H1 (cell line): ENCODE results near the gene MYH3. TPM values are rescaled to one million over a fixed set of nuclear protein-coding genes. Genes with fewer than 3 reads are reported as not detected.

Experiments
- BACH1 ChIP-seq: IDR thresholded peaks from 2 replicates; pipeline ENCODE4 v1.6.1; 2012; ENCODE audit warnings: low read length, improper control_type of control experiment
- EP300 ChIP-seq, 2 experiments: IDR thresholded peaks; 1 replicate in 1 of 2; 2 replicates in 1 of 2; pipeline ENCODE4 v1.6.1; 2011 to 2012; ENCODE audit warnings: low read depth in 2 of 2, low read length in 2 of 2, mild to moderate bottlenecking in 2 of 2, borderline replicate concordance in 1 of 2, inconsistent platforms in 1 of 2, moderate library complexity in 1 of 2
- FOSL1 ChIP-seq: IDR thresholded peaks from 2 replicates; pipeline ENCODE4 v1.6.1; 2011; ENCODE audit warnings: mild to moderate bottlenecking, low read depth, low read length, moderate library complexity; ENCODE audit not compliant: insufficient read depth
- HDAC6 ChIP-seq: IDR thresholded peaks from one replicate; pipeline ENCODE4 v1.7.1; 2012; ENCODE audit warnings: low read depth, mild to moderate bottlenecking, inconsistent platforms, low read length, moderate library complexity
- KDM4A ChIP-seq: IDR thresholded peaks from one replicate; pipeline ENCODE4 v1.7.1; 2012; ENCODE audit warnings: low read depth, mild to moderate bottlenecking, moderate library complexity, low read length, inconsistent platforms; ENCODE audit not compliant: severe bottlenecking
- KDM5A ChIP-seq: fragments of 200-600 bp; IDR thresholded peaks from 2 replicates; pipeline ENCODE4 v1.7.1; 2012; ENCODE audit warnings: mild to moderate bottlenecking, low read length, inconsistent platforms, mixed read lengths
- MAFK ChIP-seq: IDR thresholded peaks from 2 replicates; pipeline ENCODE4 v1.6.1; 2012; ENCODE audit warnings: low read depth, mild to moderate bottlenecking, improper control_type of control experiment, low read length
- NRF1 ChIP-seq: IDR thresholded peaks from 2 replicates; pipeline ENCODE4 v1.6.1; 2011; ENCODE audit warnings: mild to moderate bottlenecking, low read depth, low read length, improper control_type of control experiment
- RXRA ChIP-seq: IDR thresholded peaks from 2 replicates; pipeline ENCODE4 v1.6.1; 2011; ENCODE audit warnings: low read depth, mild to moderate bottlenecking, low read length, moderate library complexity; ENCODE audit not compliant: insufficient read depth
- SP2 ChIP-seq: IDR thresholded peaks from 2 replicates; pipeline ENCODE4 v1.6.1; 2012; ENCODE audit warnings: mild to moderate bottlenecking, low read length, inconsistent platforms
- TAF1 ChIP-seq: IDR thresholded peaks from 2 replicates; pipeline ENCODE4 v1.6.1; 2011; ENCODE audit warnings: mild to moderate bottlenecking, low read depth, low read length
- TEAD4 ChIP-seq: IDR thresholded peaks from 2 replicates; pipeline ENCODE4 v1.6.1; 2012; ENCODE audit warnings: low read depth, low read length, inconsistent platforms, mixed read lengths
- polyA plus RNA-seq, 7 experiments: library from polyadenylated mRNA; depleted of rRNA in 3 of 7; stranded (reverse) in 5 of 7; unstranded in 2 of 7; fragments of >200 nt in 5 of 7; fragments of 200-250 nt in 2 of 7; gene quantifications; 1 replicate in 5 of 7; 2 replicates in 1 of 7; 4 replicates in 1 of 7; pipeline versions ENCODE4 v1.2.1 to v1.2.3, GENCODE V29; 2011 to 2013; ENCODE audit warnings: missing spikeins in 2 of 7, mixed read lengths in 2 of 7
- total RNA-seq: library from RNA; stranded (reverse); fragmentation: NEBNext Ultra II Directional; extraction: Animal tissue kit (Norgen Biotek cat#: 25700); gene quantifications from 2 replicates; pipeline ENCODE4 v1.2.1, GENCODE V29; 2021
- TF ChIP-seq, protein P1 (sequence below): fragments of 300-600 bp; sonication (generic); IDR thresholded peaks from 2 replicates; pipeline ENCODE4 v1.7.1; 2012; ENCODE audit warnings: low read length, moderate library complexity, mild to moderate bottlenecking, inconsistent platforms; ENCODE audit not compliant: insufficient replicate concordance

Gene MYH3
- total and polyA plus RNA-seq, 2 of the 8 experiments (the other 6 are each of a cell fraction or from before 2014, with no cell fraction given): 0.65 to 1.8 TPM

DNA sequence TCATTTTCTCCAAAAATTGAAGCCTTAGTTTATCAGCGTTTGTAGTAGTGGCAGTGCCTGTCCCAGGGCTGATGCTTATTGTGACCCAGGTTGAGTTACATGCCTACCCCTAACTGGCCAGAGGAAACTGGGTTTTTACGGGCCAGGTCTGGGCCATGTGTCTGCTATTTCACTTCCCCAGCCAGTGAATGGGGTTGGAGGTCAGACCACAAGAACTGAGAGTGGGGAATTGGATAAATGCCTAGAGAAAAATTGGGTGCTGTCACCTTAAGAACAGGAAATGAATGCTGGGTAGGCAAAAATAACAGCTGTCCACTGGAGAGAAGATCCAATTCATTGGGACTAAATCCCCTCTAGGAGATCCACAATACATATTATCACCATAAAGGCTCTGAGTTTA is 45.5 kb upstream of the MYH3 start (continued):
- TF ChIP-seq, protein P1, sequence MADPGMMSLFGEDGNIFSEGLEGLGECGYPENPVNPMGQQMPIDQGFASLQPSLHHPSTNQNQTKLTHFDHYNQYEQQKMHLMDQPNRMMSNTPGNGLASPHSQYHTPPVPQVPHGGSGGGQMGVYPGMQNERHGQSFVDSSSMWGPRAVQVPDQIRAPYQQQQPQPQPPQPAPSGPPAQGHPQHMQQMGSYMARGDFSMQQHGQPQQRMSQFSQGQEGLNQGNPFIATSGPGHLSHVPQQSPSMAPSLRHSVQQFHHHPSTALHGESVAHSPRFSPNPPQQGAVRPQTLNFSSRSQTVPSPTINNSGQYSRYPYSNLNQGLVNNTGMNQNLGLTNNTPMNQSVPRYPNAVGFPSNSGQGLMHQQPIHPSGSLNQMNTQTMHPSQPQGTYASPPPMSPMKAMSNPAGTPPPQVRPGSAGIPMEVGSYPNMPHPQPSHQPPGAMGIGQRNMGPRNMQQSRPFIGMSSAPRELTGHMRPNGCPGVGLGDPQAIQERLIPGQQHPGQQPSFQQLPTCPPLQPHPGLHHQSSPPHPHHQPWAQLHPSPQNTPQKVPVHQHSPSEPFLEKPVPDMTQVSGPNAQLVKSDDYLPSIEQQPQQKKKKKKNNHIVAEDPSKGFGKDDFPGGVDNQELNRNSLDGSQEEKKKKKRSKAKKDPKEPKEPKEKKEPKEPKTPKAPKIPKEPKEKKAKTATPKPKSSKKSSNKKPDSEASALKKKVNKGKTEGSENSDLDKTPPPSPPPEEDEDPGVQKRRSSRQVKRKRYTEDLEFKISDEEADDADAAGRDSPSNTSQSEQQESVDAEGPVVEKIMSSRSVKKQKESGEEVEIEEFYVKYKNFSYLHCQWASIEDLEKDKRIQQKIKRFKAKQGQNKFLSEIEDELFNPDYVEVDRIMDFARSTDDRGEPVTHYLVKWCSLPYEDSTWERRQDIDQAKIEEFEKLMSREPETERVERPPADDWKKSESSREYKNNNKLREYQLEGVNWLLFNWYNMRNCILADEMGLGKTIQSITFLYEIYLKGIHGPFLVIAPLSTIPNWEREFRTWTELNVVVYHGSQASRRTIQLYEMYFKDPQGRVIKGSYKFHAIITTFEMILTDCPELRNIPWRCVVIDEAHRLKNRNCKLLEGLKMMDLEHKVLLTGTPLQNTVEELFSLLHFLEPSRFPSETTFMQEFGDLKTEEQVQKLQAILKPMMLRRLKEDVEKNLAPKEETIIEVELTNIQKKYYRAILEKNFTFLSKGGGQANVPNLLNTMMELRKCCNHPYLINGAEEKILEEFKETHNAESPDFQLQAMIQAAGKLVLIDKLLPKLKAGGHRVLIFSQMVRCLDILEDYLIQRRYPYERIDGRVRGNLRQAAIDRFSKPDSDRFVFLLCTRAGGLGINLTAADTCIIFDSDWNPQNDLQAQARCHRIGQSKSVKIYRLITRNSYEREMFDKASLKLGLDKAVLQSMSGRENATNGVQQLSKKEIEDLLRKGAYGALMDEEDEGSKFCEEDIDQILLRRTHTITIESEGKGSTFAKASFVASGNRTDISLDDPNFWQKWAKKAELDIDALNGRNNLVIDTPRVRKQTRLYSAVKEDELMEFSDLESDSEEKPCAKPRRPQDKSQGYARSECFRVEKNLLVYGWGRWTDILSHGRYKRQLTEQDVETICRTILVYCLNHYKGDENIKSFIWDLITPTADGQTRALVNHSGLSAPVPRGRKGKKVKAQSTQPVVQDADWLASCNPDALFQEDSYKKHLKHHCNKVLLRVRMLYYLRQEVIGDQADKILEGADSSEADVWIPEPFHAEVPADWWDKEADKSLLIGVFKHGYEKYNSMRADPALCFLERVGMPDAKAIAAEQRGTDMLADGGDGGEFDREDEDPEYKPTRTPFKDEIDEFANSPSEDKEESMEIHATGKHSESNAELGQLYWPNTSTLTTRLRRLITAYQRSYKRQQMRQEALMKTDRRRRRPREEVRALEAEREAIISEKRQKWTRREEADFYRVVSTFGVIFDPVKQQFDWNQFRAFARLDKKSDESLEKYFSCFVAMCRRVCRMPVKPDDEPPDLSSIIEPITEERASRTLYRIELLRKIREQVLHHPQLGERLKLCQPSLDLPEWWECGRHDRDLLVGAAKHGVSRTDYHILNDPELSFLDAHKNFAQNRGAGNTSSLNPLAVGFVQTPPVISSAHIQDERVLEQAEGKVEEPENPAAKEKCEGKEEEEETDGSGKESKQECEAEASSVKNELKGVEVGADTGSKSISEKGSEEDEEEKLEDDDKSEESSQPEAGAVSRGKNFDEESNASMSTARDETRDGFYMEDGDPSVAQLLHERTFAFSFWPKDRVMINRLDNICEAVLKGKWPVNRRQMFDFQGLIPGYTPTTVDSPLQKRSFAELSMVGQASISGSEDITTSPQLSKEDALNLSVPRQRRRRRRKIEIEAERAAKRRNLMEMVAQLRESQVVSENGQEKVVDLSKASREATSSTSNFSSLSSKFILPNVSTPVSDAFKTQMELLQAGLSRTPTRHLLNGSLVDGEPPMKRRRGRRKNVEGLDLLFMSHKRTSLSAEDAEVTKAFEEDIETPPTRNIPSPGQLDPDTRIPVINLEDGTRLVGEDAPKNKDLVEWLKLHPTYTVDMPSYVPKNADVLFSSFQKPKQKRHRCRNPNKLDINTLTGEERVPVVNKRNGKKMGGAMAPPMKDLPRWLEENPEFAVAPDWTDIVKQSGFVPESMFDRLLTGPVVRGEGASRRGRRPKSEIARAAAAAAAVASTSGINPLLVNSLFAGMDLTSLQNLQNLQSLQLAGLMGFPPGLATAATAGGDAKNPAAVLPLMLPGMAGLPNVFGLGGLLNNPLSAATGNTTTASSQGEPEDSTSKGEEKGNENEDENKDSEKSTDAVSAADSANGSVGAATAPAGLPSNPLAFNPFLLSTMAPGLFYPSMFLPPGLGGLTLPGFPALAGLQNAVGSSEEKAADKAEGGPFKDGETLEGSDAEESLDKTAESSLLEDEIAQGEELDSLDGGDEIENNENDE: no peak
- TF ChIP-seq KDM4A (no peak), NRF1 (no peak), SP2 (no peak), HDAC6 (no peak), EP300 (IDR thresholded peaks at IDR 0.05; ENCODE audit: borderline replicate concordance in 1 of 2, low read depth in 2 of 2, low read length in 2 of 2) (no peak), TEAD4 (no peak), RXRA (no peak), MAFK (no peak), KDM5A (no peak), FOSL1 (no peak), TAF1 (no peak), BACH1 (no peak)
